SU-DHL-6 (cell line): ENCODE data around the gene STIM2.

ENCODE experiments used
- H2AFZ ChIP-seq: fragments of 200-600 bp; sonication (generic); 2 replicates; pipeline ENCODE4 v1.6.1; 2014; ENCODE audit warnings: low read depth, mild to moderate bottlenecking, moderate library complexity, mixed read lengths, antibody characterized with exemption, low read length; ENCODE audit not compliant: severe bottlenecking
- H3F3A ChIP-seq: fragments of 200-600 bp; shearing (Covaris generic); 2 replicates; pipeline ENCODE4 v1.6.0; 2016; ENCODE audit warnings: antibody characterized with exemption, mild to moderate bottlenecking; ENCODE audit not compliant: insufficient read depth
- H3K27ac ChIP-seq: fragments of 200-600 bp; sonication (generic); 2 replicates; pipeline ENCODE4 v1.5.1; 2016; ENCODE audit warnings: low read depth, mild to moderate bottlenecking, low read length, moderate library complexity, mixed read lengths
- H3K27me3 ChIP-seq: fragments of 200-600 bp; sonication (generic), shearing (Covaris generic); 2 replicates; pipeline ENCODE4 v1.6.0; 2014; ENCODE audit warnings: mild to moderate bottlenecking, low read length
- H3K36me3 ChIP-seq: fragments of 200-600 bp; sonication (generic); 2 replicates; pipeline ENCODE4 v1.6.1; 2014; ENCODE audit warnings: mild to moderate bottlenecking, low read length, mixed read lengths
- H3K4me2 ChIP-seq: fragments of 300-600, 200-600 bp; shearing (Covaris generic), sonication (generic); 2 replicates; pipeline ENCODE4 v1.6.0; 2014; ENCODE audit warnings: low read length, low read depth, mild to moderate bottlenecking; ENCODE audit not compliant: poor library complexity, severe bottlenecking
- H3K4me3 ChIP-seq: fragments of 200-600 bp; sonication (generic); 2 replicates; pipeline ENCODE4 v1.5.1; 2014; ENCODE audit warnings: antibody characterized with exemption, low read length, mild to moderate bottlenecking, mixed read lengths; ENCODE audit not compliant: insufficient read depth, poor library complexity, severe bottlenecking
- H3K79me2 ChIP-seq: fragments of 200-600 bp; sonication (generic); 2 replicates; pipeline ENCODE4 v1.6.1; 2014; ENCODE audit warnings: mild to moderate bottlenecking, low read length, moderate library complexity; ENCODE audit not compliant: insufficient read depth
- H3K9ac ChIP-seq: fragments of 200-600 bp; sonication (generic); 2 replicates; pipeline ENCODE4 v1.7.0; 2014; ENCODE audit warnings: mild to moderate bottlenecking, low read length
- H3K9me2 ChIP-seq: fragments of 200-600 bp; sonication (generic); replicated peaks from 2 replicates; pipeline ENCODE4 v1.6.1; 2014; ENCODE audit warnings: low read length; ENCODE audit not compliant: insufficient read depth
- H3K9me3 ChIP-seq: fragments of 200-600 bp; sonication (generic); 2 replicates; pipeline ENCODE4 v1.6.1; 2014; ENCODE audit warnings: low read length, mixed read lengths; ENCODE audit not compliant: insufficient read depth
- H4K20me1 ChIP-seq: fragments of 200-600 bp; sonication (generic); 2 replicates; pipeline ENCODE4 v1.6.1; 2014; ENCODE audit warnings: low read depth, mild to moderate bottlenecking, antibody characterized with exemption, low read length, moderate library complexity, mixed read lengths
- CTCF ChIP-seq: fragments of 200-600 bp; sonication (generic); IDR thresholded peaks from one replicate; pipeline ENCODE4 v1.5.1; 2017; ENCODE audit warnings: antibody characterized with exemption, mild to moderate bottlenecking, low read length, moderate library complexity; ENCODE audit not compliant: insufficient read depth, poor library complexity, severe bottlenecking
- EZH2phosphoT487 ChIP-seq: fragments of 200-600 bp; sonication (generic), shearing (Covaris generic); conservative IDR thresholded peaks from 2 replicates; pipeline ENCODE4 v1.6.1; 2018; ENCODE audit warnings: mild to moderate bottlenecking, antibody characterized with exemption, low read length, moderate library complexity, mixed read lengths

STIM2 gene

GRCh38 chr4:27019766-27020165, 159.1 kb downstream of the STIM2 start:
- H3K36me3 ChIP-seq, result peaks cover 64% of the 10 kb centered on the region
- H3K79me2 ChIP-seq, result peaks cover 11% of the 10 kb centered on the region; the same call in 1 of the 2 replicates
- no peak overlapping the region for H3K9ac ChIP-seq
- TF ChIP-seq EZH2phosphoT487 (no peak), CTCF (no peak)
- no peak overlapping the region for H2AFZ ChIP-seq
- H3F3A ChIP-seq, result peaks cover 16% of the 10 kb centered on the region; the same call in 1 of the 2 replicates
- H3K27me3 ChIP-seq, result no peaks in the 10 kb centered on the region
- 0 out of 2 replicates have a peak, but pooled peaks cover 3% of the 10 kb centered on the region for H4K20me1 ChIP-seq
- H3K4me2 ChIP-seq, result no peak overlapping the region
- no peak overlapping the region for H3K27ac ChIP-seq
- no peak overlapping the region for H3K4me3 ChIP-seq
- no peaks in the 10 kb centered on the region for H3K9me3 ChIP-seq
- no peaks in the 10 kb centered on the region for H3K9me2 ChIP-seq

- Histone ChIP-seq H3K9me2 (no peaks in the 10 kb centered on the region), H3K9me3 (no peaks in the 10 kb centered on the region), H3K79me2 (0 out of 2 replicates have a peak, but pooled peaks cover 7% of the 10 kb centered on the region), H3K4me3 (no peak overlapping the region), H3K27ac (no peak overlapping the region), H3K27me3 (no peaks in the 10 kb centered on the region), H3K36me3 (peaks cover 67% of the 10 kb centered on the region), H3K4me2 (no peak overlapping the region), H3F3A (peaks cover 14% of the 10 kb centered on the region; the same call in 1 of the 2 replicates), H3K9ac (no peak overlapping the region), H4K20me1 (0 out of 2 replicates have a peak, but pooled peaks cover 3% of the 10 kb centered on the region), H2AFZ (no peak overlapping the region)
- TF ChIP-seq CTCF (no peak), EZH2phosphoT487 (no peak)
Observed at GRCh38 chr4:27020203-27020602, 159.6 kb downstream of the STIM2 start.

- 0 out of 2 replicates have a peak, but pooled peaks cover 4% of the 10 kb centered on the region for H3K79me2 ChIP-seq
- H3K4me3 ChIP-seq, result no peak overlapping the region
Observed at GRCh38 chr4:27020603-27021002, 160.0 kb downstream of the STIM2 start.

More at GRCh38 chr4:27020603-27021002, 160.0 kb downstream of the STIM2 start:
- Histone ChIP-seq H3K4me2 (no peak overlapping the region), H3K9ac (no peak overlapping the region), H3K9me2 (no peaks in the 10 kb centered on the region), H2AFZ (no peak overlapping the region), H3K36me3 (peaks cover 67% of the 10 kb centered on the region), H3F3A (peaks cover 10% of the 10 kb centered on the region; the same call in 1 of the 2 replicates), H4K20me1 (0 out of 2 replicates have a peak, but pooled peaks cover 3% of the 10 kb centered on the region), H3K27ac (no peak overlapping the region), H3K9me3 (no peaks in the 10 kb centered on the region), H3K27me3 (no peaks in the 10 kb centered on the region)
- no peak for TF ChIP-seq EZH2phosphoT487
- TF ChIP-seq CTCF, result no peak
